Endothelial cell of umbilical vein (primary cell): Measurements from ENCODE around the gene CRYBB2. TPM values are rescaled to one million over a fixed set of nuclear protein-coding genes. Genes with fewer than 3 reads are reported as not detected.
"Not testable (repeated sequence)": the region's sequence is repeated elsewhere in the genome, so short reads cannot be mapped to it uniquely, and the experiment has no call there.

Experiments
- BruUV-seq: library from RNA; stranded (reverse); fragments of 400-500 nt; replicated peaks from 2 replicates; lab custom pipeline; 2021; lab: Mats Ljungman, UMichigan
- CTCF ChIA-PET: fragments of 300-600, 350-600 bp; sonication (Branson Sonifier 250); formaldehyde crosslinking; loops from one replicate; lab custom pipeline; 2021; ENCODE audit warnings: antibody characterized with exemption, inconsistent platforms; lab: Charles Lee
- POLR2A ChIA-PET: fragments of 300-600, 350-600 bp; sonication (Branson Sonifier 250); formaldehyde crosslinking; loops from one replicate; lab custom pipeline; 2021; ENCODE audit warnings: antibody characterized with exemption, inconsistent platforms; lab: Charles Lee
- DNase-seq: peaks from one replicate; pipeline ENCODE4 v3.0.0-alpha.2; 2011; ENCODE audit warnings: low read depth, low spot score
- FAIRE-seq: peaks from 2 replicates; lab custom pipeline; 2011; peaks lifted over from hg19 to GRCh38; lab: Jason Lieb, UNC
- H2AFZ ChIP-seq: 2 replicates; pipeline ENCODE4 v1.6.0; 2012; ENCODE audit warnings: low read depth, low read length, control low read depth, inconsistent platforms
- H3K27ac ChIP-seq: 2 replicates; pipeline ENCODE4 v1.5.1; 2011; ENCODE audit warnings: low read depth, mild to moderate bottlenecking, control low read depth, low read length, moderate library complexity; ENCODE audit not compliant: insufficient read depth
- H3K27me3 ChIP-seq, 2 experiments: 2 replicates each; pipeline versions ENCODE4 v1.6.0 to v1.6.1; 2011; ENCODE audit warnings: low read length in 2 of 2, mixed read lengths in 1 of 2; ENCODE audit not compliant: control insufficient read depth in 2 of 2, insufficient read depth in 2 of 2
- H3K36me3 ChIP-seq, 2 experiments: 2 replicates in 1 of 2; 3 replicates in 1 of 2; pipeline ENCODE4 v1.5.1; 2011; ENCODE audit warnings: low read length in 2 of 2, mild to moderate bottlenecking in 1 of 2, moderate library complexity in 1 of 2; ENCODE audit not compliant: control insufficient read depth in 2 of 2, insufficient read depth in 2 of 2; ENCODE audit errors: extremely low read depth in 1 of 2
- H3K4me1 ChIP-seq: 3 replicates; pipeline ENCODE4 v1.5.1; 2011; ENCODE audit warnings: mild to moderate bottlenecking, low read length; ENCODE audit not compliant: control insufficient read depth, insufficient read depth; ENCODE audit errors: extremely low read depth
- H3K4me2 ChIP-seq: 2 replicates; pipeline ENCODE4 v1.6.1; 2011; ENCODE audit warnings: low read length, control low read depth, mixed read lengths; ENCODE audit not compliant: insufficient read depth
- H3K4me3 ChIP-seq, 3 experiments: fragments of 200-600 bp in 1 of 3; sonication (generic), shearing (Covaris generic) in 1 of 3; replicated peaks in 1 of 3; 2 replicates each; pipeline ENCODE4 v1.5.1; 2011 to 2016; ENCODE audit warnings: control low read depth in 3 of 3, low read length in 3 of 3, mild to moderate bottlenecking in 2 of 3, inconsistent platforms in 1 of 3, low read depth in 1 of 3, moderate library complexity in 1 of 3; ENCODE audit not compliant: insufficient read depth in 1 of 3
- H3K79me2 ChIP-seq: 2 replicates; pipeline ENCODE4 v1.6.0; 2012; ENCODE audit warnings: low read length, inconsistent platforms; ENCODE audit not compliant: control insufficient read depth, insufficient read depth
- H3K9ac ChIP-seq: replicated peaks from 2 replicates; pipeline ENCODE3; 2011; ENCODE audit warnings: low read length, control low read depth; ENCODE audit not compliant: insufficient read depth; ENCODE audit errors: extremely low read depth
- H3K9me1 ChIP-seq: replicated peaks from 3 replicates; pipeline ENCODE4 v1.6.0; 2011; ENCODE audit warnings: mild to moderate bottlenecking, low read length; ENCODE audit not compliant: control insufficient read depth, insufficient read depth; ENCODE audit errors: extremely low read depth
- H3K9me3 ChIP-seq: replicated peaks from 2 replicates; pipeline ENCODE4 v1.5.1; 2012; ENCODE audit warnings: low read length, inconsistent platforms; ENCODE audit not compliant: control insufficient read depth, insufficient read depth
- H4K20me1 ChIP-seq: replicated peaks from 2 replicates; pipeline ENCODE3; 2011; ENCODE audit warnings: mild to moderate bottlenecking, low read length; ENCODE audit not compliant: control insufficient read depth, insufficient read depth; ENCODE audit errors: extremely low read depth
- CTCF ChIP-seq, 2 donors: IDR thresholded peaks; 1 replicate in 1 of 2; 2 replicates in 1 of 2; pipeline ENCODE4 v1.5.1; 2011; ENCODE audit warnings: low read length in 2 of 2, mild to moderate bottlenecking in 2 of 2, moderate library complexity in 2 of 2, control low read depth in 1 of 2, inconsistent platforms in 1 of 2, low read depth in 1 of 2; ENCODE audit not compliant: insufficient read depth in 1 of 2; ENCODE audit errors: extremely low read depth in 1 of 2
- EZH2 ChIP-seq: IDR thresholded peaks from 2 replicates; pipeline ENCODE4 v1.6.1; 2012; ENCODE audit warnings: borderline replicate concordance, low read depth, mild to moderate bottlenecking, moderate library complexity, low read length, inconsistent platforms; ENCODE audit not compliant: severe bottlenecking
- FOS ChIP-seq: IDR thresholded peaks from 2 replicates; pipeline ENCODE4 v1.6.1; 2011; ENCODE audit warnings: mild to moderate bottlenecking, low read length, moderate library complexity, borderline replicate concordance; ENCODE audit not compliant: insufficient read depth
- GATA2 ChIP-seq: IDR thresholded peaks from 2 replicates; pipeline ENCODE4 v1.7.0; 2011; ENCODE audit warnings: low read depth, mild to moderate bottlenecking, moderate library complexity, mixed read lengths, low read length; ENCODE audit not compliant: insufficient read length, insufficient read depth
- JUN ChIP-seq: IDR thresholded peaks from 2 replicates; pipeline ENCODE4 v1.6.1; 2011; ENCODE audit warnings: borderline replicate concordance, low read depth; ENCODE audit not compliant: insufficient read length, insufficient read depth
- MAX ChIP-seq: IDR thresholded peaks from 2 replicates; pipeline ENCODE4 v1.6.1; 2011; ENCODE audit not compliant: insufficient read depth, insufficient read length
- MYC ChIP-seq: IDR thresholded peaks from one replicate; pipeline ENCODE4 v1.6.1; 2011; ENCODE audit warnings: mild to moderate bottlenecking, low read depth, low read length
- POLR2A ChIP-seq: IDR thresholded peaks from 2 replicates; pipeline ENCODE4 v1.6.1; 2012; ENCODE audit warnings: low read depth, mild to moderate bottlenecking, control low read depth, low read length
- POLR2AphosphoS5 ChIP-seq: IDR thresholded peaks from 2 replicates; pipeline ENCODE4 v1.6.1; 2012; ENCODE audit warnings: low read depth, mild to moderate bottlenecking, control low read depth, low read length, moderate library complexity; ENCODE audit not compliant: insufficient read depth
- dilution Hi-C: fragments of 300-500 bp; cut with MboI; formaldehyde crosslinking; loops from one replicate; pipeline ENCODE4 v1.15.0; 2019; ENCODE audit warnings: low sequenced_read_pairs; ENCODE audit not compliant: extremely low pct_ligation_motif_present
- intact Hi-C: fragments of 100-400 bp; cut with micrococcal nuclease; formaldehyde crosslinking; loops from one replicate; pipeline ENCODE4 v1.10.0; 2022
- polyA plus RNA-seq, 4 experiments: library from polyadenylated mRNA; depleted of rRNA in 3 of 4; stranded (reverse) in 3 of 4; unstranded in 1 of 4; fragments of >200 nt; gene quantifications; 2 replicates each; pipeline versions ENCODE4 v1.2.1 to v1.2.3, GENCODE V29; 2011 to 2012; ENCODE audit warnings: missing spikeins in 1 of 4
- total RNA-seq: library from RNA; stranded (reverse); gene quantifications from 2 replicates; pipeline ENCODE4 v1.2.3, GENCODE V29; 2021

CRYBB2 gene
- total and polyA plus RNA-seq, 2 donors (not counting 3 experiments of a cell fraction or from before 2014, with no cell fraction given) = 0.36 to 1.4 TPM

- DNase-seq (no peak), FAIRE-seq (peak; percentile 8)
- Histone ChIP-seq H4K20me1 (no peaks in the 10 kb centered on the region), H3K9ac (no peak overlapping the region), H3K27me3 (peaks cover 0 to 5% of the 10 kb centered on the region in 2 experiments), H3K4me1 (peaks cover 3% of the 10 kb centered on the region), H3K9me1 (no peaks in the 10 kb centered on the region), H3K4me2 (no peak overlapping the region), H3K9me3 (no peaks in the 10 kb centered on the region), H3K4me3 (no peak overlapping the region), H3K27ac (no peak overlapping the region), H3K36me3 (no peaks in the 10 kb centered on the region), H2AFZ (no peak overlapping the region), H3K79me2 (no peaks in the 10 kb centered on the region)
- CTCF ChIA-PET = no interaction called here
- intact Hi-C loops (loop anchor here (2.0 to 5.0 kb wide), 4 partner anchors 97 to 1095 kb away; no protein-coding TSS in a partner anchor), dilution Hi-C loops (no loop called here)
- POLR2A ChIA-PET = no interaction called here
- no peak for TF ChIP-seq FOS
- TF ChIP-seq JUN = no peak
- TF ChIP-seq GATA2 = no peak
- TF ChIP-seq EZH2 = no peak
- TF ChIP-seq CTCF (IDR thresholded peaks at IDR 0.05; ENCODE audit: extremely low read depth in 1 of 2, insufficient read depth in 1 of 2, low read depth in 1 of 2, low read length in 2 of 2) = no peak
- no peak for TF ChIP-seq POLR2AphosphoS5
- no peak for TF ChIP-seq POLR2A
- no peak for TF ChIP-seq MYC
- no peak for TF ChIP-seq MAX
- BruUV-seq = no TSS peak
These were observed 18.1 kb downstream of the CRYBB2 start for GRCh38 chr22:25237503-25237902.

- H3K79me2 ChIP-seq, H3K4me3 ChIP-seq, H3K36me3 ChIP-seq, FAIRE-seq, H3K27ac ChIP-seq, H3K9me3 ChIP-seq, POLR2A ChIA-PET, H3K9me1 ChIP-seq, H2AFZ ChIP-seq, H3K4me2 ChIP-seq, H3K27me3 ChIP-seq, dilution Hi-C loops, BruUV-seq, DNase-seq, H4K20me1 ChIP-seq, H3K4me1 ChIP-seq, H3K9ac ChIP-seq: not testable (repeated sequence)
- CTCF ChIA-PET = interaction anchor here (1.3 kb wide), 1 partner anchor 96 kb away, joined by 3 read pairs; no protein-coding TSS in a partner anchor
- intact Hi-C loops = loop anchor here (5.0 kb wide), 3 partner anchors 209 to 1094 kb away; no protein-coding TSS in a partner anchor
These were observed 18.6 kb downstream of the CRYBB2 start for GRCh38 chr22:25238058-25238457.

GRCh38 chr22:25255169-25255568 lies 35.7 kb downstream of the CRYBB2 start:
- BruUV-seq, H3K4me3 ChIP-seq, H3K9me1 ChIP-seq, CTCF ChIA-PET, FAIRE-seq, dilution Hi-C loops, H3K79me2 ChIP-seq, POLR2A ChIA-PET, intact Hi-C loops, H4K20me1 ChIP-seq, H3K9me3 ChIP-seq, H3K9ac ChIP-seq, H2AFZ ChIP-seq, H3K36me3 ChIP-seq, H3K27me3 ChIP-seq, DNase-seq, H3K4me2 ChIP-seq, H3K4me1 ChIP-seq, H3K27ac ChIP-seq: not testable (repeated sequence)
